Body of pancreas (tissue), 4 donors: ENCODE results near the gene CD52. TPM values are rescaled to one million over a fixed set of nuclear protein-coding genes. Genes with fewer than 3 reads are reported as not detected.

ENCODE experiments used
- ATAC-seq: fragments of 150-250 bp; one replicate; pipeline ENCODE4 v1.9.1; 2016
- DNase-seq, 4 donors: peaks; one replicate each; pipeline ENCODE4 v3.0.0-alpha.2; 2019
- H3K27ac ChIP-seq, 4 donors: fragments of 200-600 bp; sonication (generic); 1 replicate in 3 of 4; 2 replicates in 1 of 4; pipeline versions ENCODE4 v1.5.1 to v1.6.1; 2016 to 2019; ENCODE audit warnings: mild to moderate bottlenecking in 1 of 4, mixed read lengths in 1 of 4, moderate library complexity in 1 of 4
- H3K27me3 ChIP-seq, 2 donors: fragments of 200-600 bp; sonication (generic); one replicate each; pipeline ENCODE4 v1.6.0; 2016; ENCODE audit warnings: mild to moderate bottlenecking in 1 of 2
- H3K36me3 ChIP-seq, 2 donors: fragments of 200-600 bp; sonication (generic); replicated peaks in 1 of 2; 2 replicates each; pipeline ENCODE4 v1.5.1; 2016; ENCODE audit warnings: low read depth in 2 of 2; ENCODE audit not compliant: insufficient read depth in 1 of 2
- H3K4me1 ChIP-seq: fragments of 200-600 bp; sonication (generic); one replicate; pipeline ENCODE4 v1.6.0; 2016
- H3K4me3 ChIP-seq, 2 donors: fragments of 200-600 bp; sonication (generic); 1 replicate in 1 of 2; 2 replicates in 1 of 2; pipeline ENCODE4 v1.5.1; 2016 to 2019
- H3K9me3 ChIP-seq, 3 donors: fragments of 200-600 bp; sonication (generic); 1 replicate in 2 of 3; 2 replicates in 1 of 3; pipeline ENCODE4 v1.5.1; 2016
- POLR2A ChIP-seq, 3 donors: fragments of 450-650 bp; IDR thresholded peaks; one replicate each; pipeline ENCODE4 v1.6.1; 2016; ENCODE audit warnings: antibody characterized with exemption in 3 of 3, mild to moderate bottlenecking in 2 of 3
- WGBS, 2 donors: methylation state at CpG; one replicate each; pipeline ENCODE4 v1.1.5; 2017; 5-methylcytosine and 5-hydroxymethylcytosine counted together
- intact Hi-C: fragments of 100-400 bp; cut with DNase I; formaldehyde crosslinking; loops from one replicate; pipeline ENCODE4 v1.15.1; 2023
- total RNA-seq, 2 donors: library from RNA; depleted of rRNA; stranded (reverse); fragments of >200 nt; gene quantifications; one replicate each; pipeline ENCODE4 v1.1.0, GENCODE V29; 2016
- TF ChIP-seq, protein P1 (sequence below), 7 experiments: fragments of 450-650 bp in 4 of 7; fragments of 200-600 bp in 3 of 7; sonication (generic) in 3 of 7; IDR thresholded peaks; one replicate each; pipeline ENCODE4 v1.5.1; 2016 to 2019; ENCODE audit warnings: antibody characterized with exemption in 7 of 7

CD52 gene
- total RNA-seq, 2 donors from 2014 or later: not detected

- Histone ChIP-seq H3K4me1 (peaks cover 15% of the 10 kb centered on the region), H3K4me3 (no peak overlapping the region), H3K27me3 (peaks cover 4 to 12% of the 10 kb centered on the region in 2 donors), H3K9me3 (no peaks in the 10 kb centered on the region), H3K36me3 (no peaks in the 10 kb centered on the region), H3K27ac (no peak overlapping the region)
- DNase-seq (no peak), ATAC-seq (no peak)
- intact Hi-C loops: no loop called here
- TF ChIP-seq, protein P1, sequence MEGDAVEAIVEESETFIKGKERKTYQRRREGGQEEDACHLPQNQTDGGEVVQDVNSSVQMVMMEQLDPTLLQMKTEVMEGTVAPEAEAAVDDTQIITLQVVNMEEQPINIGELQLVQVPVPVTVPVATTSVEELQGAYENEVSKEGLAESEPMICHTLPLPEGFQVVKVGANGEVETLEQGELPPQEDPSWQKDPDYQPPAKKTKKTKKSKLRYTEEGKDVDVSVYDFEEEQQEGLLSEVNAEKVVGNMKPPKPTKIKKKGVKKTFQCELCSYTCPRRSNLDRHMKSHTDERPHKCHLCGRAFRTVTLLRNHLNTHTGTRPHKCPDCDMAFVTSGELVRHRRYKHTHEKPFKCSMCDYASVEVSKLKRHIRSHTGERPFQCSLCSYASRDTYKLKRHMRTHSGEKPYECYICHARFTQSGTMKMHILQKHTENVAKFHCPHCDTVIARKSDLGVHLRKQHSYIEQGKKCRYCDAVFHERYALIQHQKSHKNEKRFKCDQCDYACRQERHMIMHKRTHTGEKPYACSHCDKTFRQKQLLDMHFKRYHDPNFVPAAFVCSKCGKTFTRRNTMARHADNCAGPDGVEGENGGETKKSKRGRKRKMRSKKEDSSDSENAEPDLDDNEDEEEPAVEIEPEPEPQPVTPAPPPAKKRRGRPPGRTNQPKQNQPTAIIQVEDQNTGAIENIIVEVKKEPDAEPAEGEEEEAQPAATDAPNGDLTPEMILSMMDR (IDR thresholded peaks at IDR 0.05): no peak
- no peak for TF ChIP-seq POLR2A (IDR thresholded peaks at IDR 0.05)
- whole genome bisulfite sequencing, 2 donors: 54 to 58% methylated on average over 8 to 9 of the region's 9 CpGs
These were observed 47.2 kb downstream of the CD52 start for GRCh38 chr1:26364956-26365355.

DNA sequence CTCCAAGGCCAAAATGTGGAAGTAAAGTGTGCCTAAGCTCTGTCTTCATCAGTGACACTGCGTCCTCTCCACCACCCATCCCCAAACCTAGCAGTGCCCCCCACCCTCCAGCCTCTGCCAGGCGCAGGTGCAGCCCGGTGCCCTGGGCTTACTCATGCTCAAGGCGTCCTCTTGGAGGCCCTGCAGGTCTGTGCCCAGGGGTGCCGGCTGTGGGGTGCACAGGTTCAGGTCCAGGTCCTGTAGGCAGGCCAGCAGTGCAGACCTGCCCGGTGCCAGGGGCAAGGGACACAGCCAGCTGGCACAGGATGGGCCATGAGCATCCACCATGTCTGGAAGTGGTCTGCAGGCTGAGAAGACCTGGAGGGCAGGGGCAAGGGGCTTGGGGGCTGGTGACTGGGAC is 49.7 kb downstream of the CD52 start:
- Histone ChIP-seq H3K9me3 (no peaks in the 10 kb centered on the region), H3K27me3 (no peaks in the 10 kb centered on the region), H3K36me3 (no peaks in the 10 kb centered on the region), H3K4me3 (no peak overlapping the region), H3K4me1 (peaks cover 6% of the 10 kb centered on the region), H3K27ac (no peak overlapping the region)
- ATAC-seq (no peak), DNase-seq (no peak)
- TF ChIP-seq, protein P1 (IDR thresholded peaks at IDR 0.05): no peak
- TF ChIP-seq POLR2A (IDR thresholded peaks at IDR 0.05): no peak
- 75 to 83% methylated on average over 1 to 6 of the region's 6 CpGs for WGBS, 2 donors
- intact Hi-C loops: no loop called here

GRCh38 chr1:26368006-26368405 is 50.2 kb downstream of the CD52 start:
- no peaks in the 10 kb centered on the region for H3K27me3 ChIP-seq
- no peaks in the 10 kb centered on the region for H3K36me3 ChIP-seq
- H3K4me1 ChIP-seq: peaks cover 6% of the 10 kb centered on the region
- H3K4me3 ChIP-seq: no peak overlapping the region
- H3K9me3 ChIP-seq: no peaks in the 10 kb centered on the region
- intact Hi-C loops: no loop called here
- DNase-seq: no peak
- H3K27ac ChIP-seq: no peak overlapping the region
- ATAC-seq: no peak
- TF ChIP-seq, protein P1 (IDR thresholded peaks at IDR 0.05): no peak
- TF ChIP-seq POLR2A (IDR thresholded peaks at IDR 0.05): no peak
- WGBS, 2 donors: 67 to 75% methylated on average over 1 to 4 of the region's 4 CpGs

DNA sequence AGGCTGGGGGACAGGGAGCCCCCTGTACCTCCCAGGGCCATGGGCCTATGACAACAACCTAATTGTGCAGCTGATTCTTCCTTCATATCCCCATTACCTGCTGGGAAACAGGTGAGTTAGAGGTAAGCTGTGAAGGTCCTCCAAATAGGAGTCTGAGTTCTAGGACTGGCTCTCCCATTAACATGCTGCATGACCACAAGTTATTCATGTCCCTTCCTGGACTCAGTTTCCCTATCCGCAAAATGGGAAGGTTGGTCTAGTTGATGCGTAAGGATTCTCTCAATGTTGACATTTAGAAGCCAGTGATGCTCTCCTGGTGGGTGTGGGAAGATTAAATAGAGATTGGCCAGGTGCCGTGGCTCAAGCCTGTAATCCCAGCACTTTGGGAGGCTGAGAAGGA is 50.7 kb downstream of the CD52 start:
- TF ChIP-seq, protein P1 (IDR thresholded peaks at IDR 0.05): no peak
- no peak for TF ChIP-seq POLR2A (IDR thresholded peaks at IDR 0.05)
- ATAC-seq: no peak
- WGBS, 2 donors: 85 to 91% methylated on average over 3 of the region's 3 CpGs

More for the DNA sequence above, 50.7 kb downstream of the CD52 start:
- intact Hi-C loops: no loop called here
- Histone ChIP-seq H3K36me3 (no peaks in the 10 kb centered on the region), H3K4me1 (peaks cover 6% of the 10 kb centered on the region), H3K4me3 (no peak overlapping the region), H3K27ac (no peak overlapping the region), H3K27me3 (no peaks in the 10 kb centered on the region), H3K9me3 (no peaks in the 10 kb centered on the region)
- no peak for DNase-seq

Other genes starting within 250 kb of the CD52 start
- 1 to 10 TPM; 5.6 to 7.8 TPM for gene PDIK1L, start 206.1 kb upstream of the CD52 start, total RNA-seq
- 1 to 10 TPM; 3.1 to 4.6 TPM for gene FAM110D, start 158.9 kb upstream of the CD52 start, total RNA-seq
- not detected for gene C1orf232, start 149.0 kb upstream of the CD52 start, total RNA-seq
- gene ZNF593, start 148.1 kb upstream of the CD52 start, total RNA-seq: 10 to 100 TPM; 25.2 to 33.0 TPM
- gene ZNF593OS, start 146.1 kb upstream of the CD52 start, total RNA-seq: not detected
- gene CNKSR1, start 140.5 kb upstream of the CD52 start, total RNA-seq: 10 to 100 TPM; 30.0 to 47.7 TPM
- not detected for gene CATSPER4, start 127.4 kb upstream of the CD52 start, total RNA-seq
- gene CEP85, start 83.8 kb upstream of the CD52 start, total RNA-seq: 1 to 10 TPM; 6.2 to 6.9 TPM
- gene SH3BGRL3, start 37.9 kb upstream of the CD52 start, total RNA-seq: 10 to 100 TPM; 38.2 to 43.1 TPM
- 10 to 100 TPM; 12.2 to 14.8 TPM for gene UBXN11, start 11.3 kb upstream of the CD52 start, total RNA-seq
- gene CRYBG2, start 36.2 kb downstream of the CD52 start, total RNA-seq: 1 to 10 TPM in 1 of 2 donors, not detected in 1; 3.6 TPM
- not detected for gene ZNF683, start 54.8 kb downstream of the CD52 start, total RNA-seq
- not detected for gene LIN28A, start 92.9 kb downstream of the CD52 start, total RNA-seq
- 10 to 100 TPM; 21.3 to 52.4 TPM for gene DHDDS, start 114.4 kb downstream of the CD52 start, total RNA-seq
- gene HMGN2, start 154.5 kb downstream of the CD52 start, total RNA-seq: 100 to 1,000 TPM in 1 of 2 donors, 10 to 100 TPM in 1; 75.8 to 120 TPM
- 10 to 100 TPM; 20.1 to 30.4 TPM for gene RPS6KA1, start 211.8 kb downstream of the CD52 start, total RNA-seq